Type B pancreatic cell (in vitro differentiated cells): ENCODE results near the gene HHAT. TPM values are rescaled to one million over a fixed set of nuclear protein-coding genes. Genes with fewer than 3 reads are reported as not detected.

Source experiments
- DNase-seq: peaks from one replicate; pipeline ENCODE4 v3.0.0; 2021; ENCODE audit warnings: mixed read lengths; ENCODE audit not compliant: unreplicated experiment; ENCODE audit errors: extremely low spot score
- H3K27ac Mint-ChIP-seq: 2 replicates; pipeline ENCODE4 v1.8.0; 2021; ENCODE audit warnings: mild to moderate bottlenecking, mixed read lengths
- H3K27me3 Mint-ChIP-seq: 2 replicates; pipeline ENCODE4 v1.8.0; 2021; ENCODE audit warnings: mixed read lengths
- H3K36me3 Mint-ChIP-seq: 2 replicates; pipeline ENCODE4 v1.8.0; 2021; ENCODE audit warnings: mixed read lengths
- H3K4me1 Mint-ChIP-seq: one replicate; pipeline ENCODE4 v1.8.0; 2021; ENCODE audit warnings: mixed read lengths; ENCODE audit not compliant: unreplicated experiment
- H3K4me3 Mint-ChIP-seq: 2 replicates; pipeline ENCODE4 v1.8.0; 2021; ENCODE audit warnings: mild to moderate bottlenecking, mixed read lengths
- H3K9me3 Mint-ChIP-seq: 2 replicates; pipeline ENCODE4 v1.8.0; 2021; ENCODE audit warnings: mixed read lengths
- CTCF ChIP-seq: fragments of 200-600 bp; sonication (generic); conservative IDR thresholded peaks from 2 replicates; pipeline ENCODE4 v1.5.0; 2021; ENCODE audit warnings: antibody characterized with exemption, mild to moderate bottlenecking
- total RNA-seq: library from RNA; stranded (reverse); gene quantifications from 2 replicates; pipeline ENCODE4 v1.2.1, GENCODE V29; 2021; ENCODE audit warnings: low replicate concordance

The HHAT gene
- total RNA-seq, 1 donor from 2014 or later, result 9.0 TPM

GRCh38 chr1:210457568-210457967 is 128.9 kb downstream of the HHAT start:
- H3K27ac Mint-ChIP-seq, result no peak overlapping the region
- H3K36me3 Mint-ChIP-seq, result no peaks in the 10 kb centered on the region
- no peaks in the 10 kb centered on the region for H3K9me3 Mint-ChIP-seq
- no peak overlapping the region for H3K4me3 Mint-ChIP-seq
- DNase-seq, result no peak
- no peaks in the 10 kb centered on the region for H3K4me1 Mint-ChIP-seq
- peaks cover under 1% of the 10 kb centered on the region for H3K27me3 Mint-ChIP-seq
- TF ChIP-seq CTCF, result no peak

- H3K27ac Mint-ChIP-seq, result no peak overlapping the region
Measured at GRCh38 chr1:210464519-210465039, 135.9 kb downstream of the HHAT start.

GRCh38 chr1:210465150-210465549 is 136.4 kb downstream of the HHAT start:
- no peak for DNase-seq
- no peak for TF ChIP-seq CTCF
- Mint-ChIP-seq H3K4me1 (peaks cover 15% of the 10 kb centered on the region), H3K9me3 (no peaks in the 10 kb centered on the region), H3K4me3 (no peak overlapping the region), H3K27ac (no peak overlapping the region), H3K36me3 (peaks cover 5% of the 10 kb centered on the region), H3K27me3 (no peaks in the 10 kb centered on the region)

More at GRCh38 chr1:210464519-210465039, 135.9 kb downstream of the HHAT start:
- H3K27me3 Mint-ChIP-seq, result no peaks in the 10 kb centered on the region
- DNase-seq, result no peak
- peaks cover 15% of the 10 kb centered on the region for H3K4me1 Mint-ChIP-seq
- peaks cover 5% of the 10 kb centered on the region for H3K36me3 Mint-ChIP-seq
- H3K9me3 Mint-ChIP-seq, result no peaks in the 10 kb centered on the region
- no peak overlapping the region for H3K4me3 Mint-ChIP-seq
- no peak for TF ChIP-seq CTCF

- Mint-ChIP-seq H3K27me3 (no peaks in the 10 kb centered on the region), H3K4me3 (no peak overlapping the region), H3K9me3 (no peaks in the 10 kb centered on the region), H3K4me1 (peaks cover 15% of the 10 kb centered on the region), H3K27ac (no peak overlapping the region), H3K36me3 (peaks cover 5% of the 10 kb centered on the region)
- no peak for DNase-seq
- TF ChIP-seq CTCF, result no peak
Measured at GRCh38 chr1:210467440-210468043, 138.8 kb downstream of the HHAT start.

GRCh38 chr1:210469441-210469840 is 140.7 kb downstream of the HHAT start:
- no peaks in the 10 kb centered on the region for H3K27me3 Mint-ChIP-seq

More at GRCh38 chr1:210469441-210469840, 140.7 kb downstream of the HHAT start:
- H3K4me1 Mint-ChIP-seq, result peaks cover 14% of the 10 kb centered on the region
- DNase-seq, result no peak
- no peak overlapping the region for H3K4me3 Mint-ChIP-seq
- H3K9me3 Mint-ChIP-seq, result no peaks in the 10 kb centered on the region
- no peak for TF ChIP-seq CTCF
- peaks cover 5% of the 10 kb centered on the region for H3K36me3 Mint-ChIP-seq
- H3K27ac Mint-ChIP-seq, result no peak overlapping the region
